HCT116 (cell line): ENCODE measurements around the gene KYNU. TPM values are rescaled to one million over a fixed set of nuclear protein-coding genes. Genes with fewer than 3 reads are reported as not detected.

ENCODE experiments used
- ATAC-seq: fragments of 200-7000 bp; cut with Tn5 transposase; 2 replicates; pipeline ENCODE4 v1.9.1; 2020; ENCODE audit warnings: mild to moderate bottlenecking, moderate library complexity
- BruUV-seq: library from RNA; stranded (reverse); fragments of 400-500 nt; replicated peaks from 2 replicates; lab custom pipeline; 2021; lab: Mats Ljungman, UMichigan
- CTCF ChIA-PET: fragments of 300-600 bp; sonication (Branson Sonifier 250); formaldehyde crosslinking; loops from one replicate; lab custom pipeline; 2021; ENCODE audit warnings: antibody characterized with exemption; lab: Charles Lee
- POLR2A ChIA-PET: fragments of 300-600, 350-600 bp; sonication (Branson Sonifier 250); formaldehyde crosslinking; loops from one replicate; lab custom pipeline; 2021; ENCODE audit warnings: antibody characterized with exemption; lab: Charles Lee
- RAD21 ChIA-PET, 2 experiments: fragments of 300-600 bp; sonication (Branson Sonifier 250); formaldehyde crosslinking; loops; one replicate each; lab custom pipeline; 2023; ENCODE audit warnings: low total read pairs in 2 of 2; ENCODE audit not compliant: uncharacterized antibody in 2 of 2, unreplicated experiment in 2 of 2, low non-redundant PET in 1 of 2; lab: Charles Lee
- DNase-seq: peaks from one replicate; pipeline ENCODE4 v3.0.0-alpha.2; 2010; ENCODE audit warnings: low read depth, low spot score
- H2AFZ ChIP-seq: fragments of 200-600 bp; shearing (Covaris generic), sonication (generic); 2 replicates; pipeline ENCODE4 v1.6.1; 2017; ENCODE audit warnings: low read depth, mixed run types, mixed read lengths, antibody characterized with exemption, low read length; ENCODE audit not compliant: poor library complexity, severe bottlenecking
- H3K27ac ChIP-seq: 2 replicates; pipeline ENCODE4 v1.5.1; 2012; ENCODE audit warnings: low read depth, low read length
- H3K27me3 ChIP-seq: fragments of 200-600 bp; sonication (generic); 2 replicates; pipeline ENCODE4 v1.6.1; 2016; ENCODE audit warnings: mixed run types, low read length, mixed read lengths; ENCODE audit not compliant: insufficient read depth
- H3K36me3 ChIP-seq, 2 experiments: fragments of 200-500 bp in 1 of 2; fragments of 200-600 bp in 1 of 2; sonication (Bioruptor generic) in 1 of 2; sonication (generic) in 1 of 2; 2 replicates each; pipeline versions ENCODE4 v1.5.1 to v1.6.1; 2014 to 2016; ENCODE audit warnings: low read length in 2 of 2, inconsistent platforms in 1 of 2, mixed read lengths in 1 of 2, mixed run types in 1 of 2; ENCODE audit not compliant: insufficient read depth in 2 of 2, control insufficient read depth in 1 of 2
- H3K4me1 ChIP-seq, 2 experiments: fragments of 200-600 bp in 1 of 2; sonication (generic) in 1 of 2; 2 replicates each; pipeline versions ENCODE4 v1.5.1 to v1.6.1; 2012 to 2017; ENCODE audit warnings: low read length in 2 of 2, inconsistent platforms in 1 of 2, mild to moderate bottlenecking in 1 of 2, mixed read lengths in 1 of 2, mixed run types in 1 of 2, moderate library complexity in 1 of 2; ENCODE audit not compliant: insufficient read depth in 2 of 2, control insufficient read depth in 1 of 2
- H3K4me2 ChIP-seq: fragments of 200-600 bp; sonication (generic); 2 replicates; pipeline ENCODE4 v1.6.1; 2017; ENCODE audit warnings: mixed run types, low read length, mixed read lengths
- H3K4me3 ChIP-seq, 2 experiments: fragments of 200-600 bp in 1 of 2; sonication (generic) in 1 of 2; replicated peaks in 1 of 2; 2 replicates each; pipeline ENCODE4 v1.5.1; 2011 to 2016; ENCODE audit warnings: low read length in 2 of 2, control low read depth in 1 of 2, low read depth in 1 of 2, mild to moderate bottlenecking in 1 of 2, mixed read lengths in 1 of 2, mixed run types in 1 of 2
- H3K79me2 ChIP-seq: fragments of 200-600 bp; sonication (generic); 2 replicates; pipeline ENCODE4 v1.6.1; 2017; ENCODE audit warnings: mild to moderate bottlenecking, mixed run types, low read length, moderate library complexity, mixed read lengths; ENCODE audit not compliant: insufficient read depth
- H3K9ac ChIP-seq: fragments of 200-600 bp; sonication (generic); 2 replicates; pipeline ENCODE4 v1.6.1; 2016; ENCODE audit warnings: low read length, mixed read lengths
- H3K9me2 ChIP-seq: fragments of 200-600 bp; sonication (generic), shearing (Covaris generic); 2 replicates; pipeline ENCODE4 v1.6.1; 2017; ENCODE audit warnings: mixed run types, mild to moderate bottlenecking, moderate library complexity; ENCODE audit not compliant: insufficient read depth
- H3K9me3 ChIP-seq, 2 experiments: fragments of 200-500 bp in 1 of 2; fragments of 200-600 bp in 1 of 2; sonication (Bioruptor generic) in 1 of 2; sonication (generic) in 1 of 2; 2 replicates each; pipeline ENCODE4 v1.6.1; 2014 to 2017; ENCODE audit warnings: low read length in 2 of 2, mixed read lengths in 2 of 2, inconsistent platforms in 1 of 2, low read depth in 1 of 2, mild to moderate bottlenecking in 1 of 2, mixed run types in 1 of 2, moderate library complexity in 1 of 2; ENCODE audit not compliant: control insufficient read depth in 1 of 2, insufficient read depth in 1 of 2
- H4K20me1 ChIP-seq: fragments of 200-600 bp; sonication (generic), shearing (Covaris generic); 2 replicates; pipeline ENCODE4 v1.6.1; 2017; ENCODE audit warnings: mixed run types, mild to moderate bottlenecking, moderate library complexity; ENCODE audit not compliant: insufficient read depth
- ATF3 ChIP-seq: IDR thresholded peaks from 2 replicates; pipeline ENCODE4 v1.6.1; 2012
- CBX3 ChIP-seq: IDR thresholded peaks from 2 replicates; pipeline ENCODE4 v1.6.1; 2012; ENCODE audit warnings: low read depth
- EGR1 ChIP-seq: IDR thresholded peaks from 2 replicates; pipeline ENCODE4 v1.6.1; 2012; ENCODE audit warnings: low read depth
- EZH2 ChIP-seq: fragments of 200-600 bp; sonication (generic); IDR thresholded peaks from 2 replicates; pipeline ENCODE4 v1.6.1; 2017; ENCODE audit warnings: antibody characterized with exemption, mixed run types
- FOSL1 ChIP-seq: IDR thresholded peaks from 2 replicates; pipeline ENCODE4 v1.6.1; 2012; ENCODE audit warnings: low read depth
- RAD21 ChIP-seq: IDR thresholded peaks from 2 replicates; pipeline ENCODE4 v1.6.1; 2012; ENCODE audit warnings: low read depth, mild to moderate bottlenecking
- REST ChIP-seq: IDR thresholded peaks from 2 replicates; pipeline ENCODE4 v1.6.1; 2012; ENCODE audit warnings: low read depth
- SP1 ChIP-seq: IDR thresholded peaks from 2 replicates; pipeline ENCODE4 v1.6.1; 2012; ENCODE audit warnings: low read depth
- SRF ChIP-seq: IDR thresholded peaks from 2 replicates; pipeline ENCODE4 v1.6.1; 2012; ENCODE audit warnings: low read depth
- TCF7L2 ChIP-seq: IDR thresholded peaks from 2 replicates; pipeline ENCODE4 v1.7.0; 2011; ENCODE audit warnings: borderline replicate concordance, inconsistent platforms; ENCODE audit not compliant: insufficient read depth, insufficient read length; ENCODE audit errors: extremely low read depth
- YY1 ChIP-seq: IDR thresholded peaks from 2 replicates; pipeline ENCODE4 v1.6.1; 2011; ENCODE audit warnings: low read length, low read depth, moderate library complexity, mild to moderate bottlenecking; ENCODE audit not compliant: insufficient replicate concordance; ENCODE audit errors: extremely low read depth
- ZBTB33 ChIP-seq: IDR thresholded peaks from 2 replicates; pipeline ENCODE4 v1.6.1; 2011; ENCODE audit warnings: mild to moderate bottlenecking, low read length, moderate library complexity; ENCODE audit not compliant: insufficient replicate concordance; ENCODE audit errors: extremely low read depth
- ZFX ChIP-seq: fragments of 450-650 bp; IDR thresholded peaks from 2 replicates; pipeline ENCODE4 v1.6.1; 2017
- intact Hi-C: fragments of 100-400 bp; cut with micrococcal nuclease; formaldehyde crosslinking; loops from 2 replicates; pipeline ENCODE4 v1.10.0; 2022
- total RNA-seq: library from RNA; stranded (reverse); gene quantifications from one replicate; pipeline ENCODE4 v1.2.1, GENCODE V29; 2021; ENCODE audit not compliant: unreplicated experiment

Gene KYNU
- total RNA-seq, 1 experiment from 2014 or later, result 0.22 TPM

GRCh38 chr2:142997231-142997630, 119.8 kb downstream of the KYNU start:
- H3K27me3 ChIP-seq, result no peaks in the 10 kb centered on the region
- H3K36me3 ChIP-seq, result no peaks in the 10 kb centered on the region
- RAD21 ChIA-PET, result no interaction called here
- no peak overlapping the region for H3K9ac ChIP-seq
- no peak overlapping the region for H3K27ac ChIP-seq
- no peak overlapping the region for H3K4me2 ChIP-seq
- H4K20me1 ChIP-seq, result no peaks in the 10 kb centered on the region
- DNase-seq, result no peak
- no peak overlapping the region for H3K4me3 ChIP-seq
- no peaks in the 10 kb centered on the region for H3K9me2 ChIP-seq
- no TSS peak for BruUV-seq
- ATAC-seq, result no peak
- CTCF ChIA-PET, result no interaction called here
- no peaks in the 10 kb centered on the region for H3K4me1 ChIP-seq
- H3K9me3 ChIP-seq, result no peaks in the 10 kb centered on the region
- no peak for TF ChIP-seq EZH2
- no peak for TF ChIP-seq FOSL1
- no peak for TF ChIP-seq SRF
- TF ChIP-seq ZBTB33, result no peak
- TF ChIP-seq ATF3, result no peak
- TF ChIP-seq SP1, result no peak
- TF ChIP-seq TCF7L2, result no peak
- no peak for TF ChIP-seq EGR1
- no peak for TF ChIP-seq YY1
- no peak for TF ChIP-seq CBX3
- TF ChIP-seq REST, result no peak
- no peak for TF ChIP-seq RAD21
- TF ChIP-seq ZFX, result no peak
- no peak overlapping the region for H2AFZ ChIP-seq
- POLR2A ChIA-PET, result no interaction called here
- no peaks in the 10 kb centered on the region for H3K79me2 ChIP-seq
- intact Hi-C loops, result no loop called here
